ENCODE data around the gene TRAF4.
"Not testable (repeated sequence)": the region's sequence is repeated elsewhere in the genome, so short reads cannot be mapped to it uniquely, and the experiment has no call there.

Gene TRAF4

DNA sequence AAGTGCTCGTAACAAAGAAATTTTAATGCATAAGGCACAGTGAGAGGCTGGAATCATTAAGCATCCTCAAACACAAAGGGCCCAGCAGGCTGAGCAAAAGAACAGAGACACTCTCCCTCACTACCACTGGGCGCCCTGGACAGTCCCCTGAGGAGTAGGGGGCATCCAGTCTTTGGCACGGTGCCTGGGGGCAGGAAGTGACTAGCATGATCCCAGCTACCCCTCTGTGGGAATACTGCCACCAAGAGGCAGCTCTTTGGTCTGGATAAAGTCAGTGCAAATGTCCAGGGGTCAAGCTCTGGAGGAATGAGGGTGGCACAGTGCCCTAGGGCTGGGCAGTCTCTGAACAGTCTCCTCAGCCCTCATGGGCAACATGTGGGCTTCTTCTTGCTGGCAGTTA, 29.5 kb upstream of the TRAF4 start:
- no peak for DNase-seq (ENCODE audit: low spot score)

GRCh38 chr17:28715217-28715616, 28.6 kb upstream of the TRAF4 start:
- no peak for DNase-seq (ENCODE audit: low spot score)

DNA sequence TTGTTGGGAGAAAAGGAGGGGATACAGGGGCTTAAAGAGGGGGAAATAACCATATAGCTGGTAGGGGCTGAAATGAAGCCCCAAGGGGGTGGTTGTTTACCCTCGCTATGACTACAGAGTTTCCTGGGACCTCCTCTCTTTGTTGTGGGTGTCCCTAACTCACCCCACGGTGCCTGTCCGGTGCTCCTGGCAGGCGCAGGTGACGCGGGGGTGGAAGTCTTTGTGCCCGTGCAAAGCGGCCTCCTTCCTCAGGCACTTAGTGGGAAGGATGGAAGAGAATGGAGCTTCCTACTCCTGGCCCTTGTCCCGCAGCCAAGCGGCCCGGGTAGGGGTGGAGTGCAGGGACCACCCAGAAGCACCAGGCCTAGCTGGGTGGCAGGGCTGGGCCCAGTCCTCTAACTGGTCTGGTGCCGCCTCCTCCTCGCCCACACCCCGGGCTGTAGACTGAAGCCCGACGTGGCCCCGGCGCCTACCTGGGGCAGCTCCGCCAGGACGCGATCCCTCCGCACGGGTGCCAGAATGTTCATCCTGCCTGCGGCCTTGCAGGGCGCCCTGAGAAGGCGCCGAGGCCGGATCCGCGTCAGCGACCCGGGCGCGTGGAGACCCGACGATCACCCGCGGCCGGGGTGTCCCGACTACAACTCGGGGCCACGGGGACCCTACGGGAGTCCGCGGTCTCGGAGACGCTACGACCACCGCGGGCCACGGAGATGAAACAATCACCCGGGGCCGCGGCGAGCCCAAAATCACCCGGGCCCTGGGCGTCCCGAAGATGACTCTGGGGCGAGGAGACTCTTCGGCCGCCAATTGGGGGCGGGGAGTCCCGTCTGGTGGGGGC, 26.9 kb upstream of the TRAF4 start:
- no peak for DNase-seq (ENCODE audit: low spot score)

DNA sequence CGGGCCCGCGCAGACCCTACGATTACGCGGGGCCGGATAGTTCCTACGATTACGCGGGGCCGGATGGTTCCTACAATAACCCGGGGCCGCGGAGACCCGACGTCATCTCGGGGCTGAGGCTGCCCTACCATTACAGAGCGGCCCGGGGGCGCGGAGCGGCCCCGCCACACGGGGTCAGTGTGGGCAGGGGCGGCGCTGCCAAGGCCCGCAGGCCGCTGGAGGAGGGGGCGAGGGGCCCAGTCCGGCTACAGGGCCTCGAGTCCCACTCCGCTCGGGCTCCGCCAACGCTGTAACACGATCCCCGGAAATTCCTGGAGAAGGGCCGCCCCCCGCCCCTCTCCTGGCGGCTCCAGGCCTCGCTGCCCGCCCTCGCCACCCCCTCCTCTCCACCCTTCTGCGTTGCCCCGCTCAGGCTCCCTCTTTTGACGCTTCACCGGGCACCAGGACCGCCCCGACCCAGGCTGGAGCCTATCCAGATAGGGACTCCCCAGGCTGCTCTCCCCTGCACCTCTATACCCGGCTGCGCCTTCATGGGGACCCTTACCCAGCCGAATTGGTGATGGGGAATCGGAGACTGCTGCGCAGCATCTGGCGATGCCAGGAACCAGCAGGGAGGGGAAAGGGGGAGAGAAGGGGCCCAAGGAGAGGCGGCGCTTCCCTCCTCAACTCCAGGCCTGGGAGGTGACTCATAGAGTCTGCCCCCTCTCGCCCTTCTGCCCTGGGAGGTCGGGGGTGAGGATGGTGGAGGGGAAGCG, 26.1 kb upstream of the TRAF4 start, which contains the start of gene RAB34:
Gene RAB34 (minus strand): TSS at position 291 of the 755 bp plus-strand sequence. CDS start 602 bp downstream, outside the sequence.
- DNase-seq (ENCODE audit: low spot score) = no peak

- no peak for DNase-seq (ENCODE audit: low spot score)
These were observed 25.3 kb upstream of the TRAF4 start for GRCh38 chr17:28718333-28719020.

DNA sequence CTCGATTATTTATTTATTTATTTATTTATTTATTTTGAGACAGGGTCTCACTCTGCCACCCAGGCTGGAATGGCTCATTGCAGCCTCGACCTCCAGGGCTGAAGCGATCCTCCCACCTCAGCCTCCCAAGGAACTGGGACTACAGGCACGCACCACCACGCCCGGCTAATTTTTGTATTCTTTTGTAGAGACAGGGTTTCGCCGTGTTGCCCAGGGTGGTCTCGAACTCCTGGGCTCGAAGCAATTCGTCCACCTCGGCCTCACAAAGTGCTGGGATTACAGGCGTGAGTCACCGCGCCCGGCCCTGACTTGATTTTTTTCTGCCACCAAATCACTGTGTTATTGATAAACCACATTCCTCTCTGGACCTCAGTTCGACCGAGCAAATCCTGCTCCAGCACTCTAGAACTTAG, 24.8 kb upstream of the TRAF4 start:
- no peak for DNase-seq (ENCODE audit: low spot score)

- DNase-seq (ENCODE audit: low spot score) = no peak
These were observed 23.4 kb upstream of the TRAF4 start for GRCh38 chr17:28720247-28720996.

DNA sequence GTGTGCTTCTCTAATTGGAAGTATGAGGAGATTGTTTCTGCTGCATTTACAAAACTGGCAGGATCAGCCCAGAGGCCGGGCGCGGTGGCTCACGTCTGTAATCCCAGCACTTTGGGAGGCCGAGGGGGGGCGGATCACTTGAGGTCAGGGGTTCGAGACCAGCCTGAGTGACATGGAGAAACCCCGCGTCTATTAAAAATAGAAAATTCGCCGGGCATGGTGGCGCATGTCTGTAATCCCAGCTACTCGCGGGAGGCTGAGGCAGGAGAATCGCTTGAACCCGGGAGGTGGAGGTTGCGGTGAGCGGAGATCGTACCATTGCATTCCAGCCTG, 22.8 kb upstream of the TRAF4 start:
- not testable (repeated sequence) for DNase-seq (ENCODE audit: low spot score)

- DNase-seq (ENCODE audit: low spot score) = no peak
These were observed 21.2 kb upstream of the TRAF4 start for GRCh38 chr17:28722417-28723158.

GRCh38 chr17:28723159-28723835, 20.5 kb upstream of the TRAF4 start:
- no peak for DNase-seq (ENCODE audit: low spot score)

GRCh38 chr17:28723836-28724499, 19.8 kb upstream of the TRAF4 start:
- not testable (repeated sequence) for DNase-seq (ENCODE audit: low spot score)

DNA sequence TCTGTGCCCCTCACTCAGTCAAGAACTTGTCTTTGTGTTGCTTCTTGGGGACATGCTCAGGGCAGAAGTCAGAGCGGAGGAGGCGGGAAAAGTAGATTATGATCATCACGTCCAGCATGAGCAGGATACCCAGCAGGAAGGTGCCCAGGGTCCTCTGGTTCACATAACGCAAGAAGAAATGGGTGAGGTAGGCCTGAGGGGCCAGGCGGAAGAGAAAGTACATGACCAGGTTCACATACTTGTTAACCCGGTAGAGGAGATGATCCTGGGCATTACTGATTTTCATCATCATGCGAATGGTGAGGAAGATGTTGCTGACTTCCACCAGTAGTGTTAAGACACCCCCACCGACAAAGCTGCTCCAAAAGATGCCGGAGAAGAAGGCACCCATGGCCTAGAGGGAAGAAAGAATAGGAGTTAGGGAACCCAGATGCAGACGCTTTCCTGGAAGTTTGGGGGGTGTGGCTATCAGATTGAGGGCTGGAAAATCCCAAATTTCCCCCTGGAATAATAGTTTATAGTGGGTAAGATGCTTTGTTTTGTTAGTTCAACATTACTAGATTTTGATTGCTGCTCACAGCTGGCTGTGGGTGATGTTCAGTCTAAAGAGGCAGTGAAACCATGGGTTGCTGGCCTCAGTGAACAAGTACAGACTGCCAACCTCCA, 19.2 kb upstream of the TRAF4 start:
- no peak for DNase-seq (ENCODE audit: low spot score)

DNA sequence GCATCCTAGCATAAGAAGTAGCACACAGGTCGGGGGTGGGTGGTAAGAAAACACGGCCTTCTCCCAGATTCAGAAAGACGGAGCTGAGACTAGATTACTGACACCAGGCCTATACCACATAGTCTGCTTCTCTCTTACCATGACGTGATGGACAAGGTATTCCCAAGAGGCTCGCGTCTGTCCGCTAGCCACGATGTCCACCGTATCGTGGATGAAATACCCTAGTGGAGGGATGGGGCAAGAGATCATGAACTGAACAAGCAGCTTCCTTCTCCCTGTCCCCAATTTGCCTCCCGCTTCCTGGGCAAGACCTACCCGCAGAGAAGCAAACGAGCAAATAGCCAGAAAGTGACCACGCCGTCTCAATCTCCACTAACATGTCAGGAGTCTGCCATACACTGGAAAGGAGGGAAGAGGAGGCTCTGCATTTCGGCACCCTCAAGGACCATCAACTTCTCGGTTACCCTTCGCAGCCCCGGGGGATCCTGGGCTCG, 18.6 kb upstream of the TRAF4 start:
- no peak for DNase-seq (ENCODE audit: low spot score)

GRCh38 chr17:28725660-28726225, 18.1 kb upstream of the TRAF4 start:
- no peak for DNase-seq (ENCODE audit: low spot score)

DNA sequence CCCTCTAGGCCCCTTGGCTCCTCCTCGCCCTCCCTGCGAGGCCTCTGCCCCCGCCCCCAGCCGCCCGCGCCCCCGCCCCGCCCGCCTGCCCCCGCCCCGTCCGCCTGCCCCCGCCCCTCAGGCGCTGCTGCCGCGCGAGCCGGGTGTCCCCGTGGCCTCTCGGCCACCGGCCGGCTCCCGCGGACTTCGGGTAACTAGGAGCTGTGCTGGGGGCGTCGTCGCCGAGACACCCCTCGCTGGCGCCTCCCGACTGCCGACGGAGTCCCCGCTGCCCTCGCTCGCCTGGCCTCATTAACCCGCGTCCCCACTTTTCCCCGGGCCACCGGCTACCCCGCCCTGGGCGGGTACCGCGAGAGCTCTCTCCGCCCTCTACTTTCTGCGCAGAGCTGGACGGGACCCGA, 17.6 kb upstream of the TRAF4 start, which contains the start of gene TLCD1:
Gene TLCD1 (minus strand): TSS at position 8 of the 401 bp plus-strand sequence. CDS start 136 bp downstream, outside the sequence.
- DNase-seq (ENCODE audit: low spot score) = peak; percentile 62

DNA sequence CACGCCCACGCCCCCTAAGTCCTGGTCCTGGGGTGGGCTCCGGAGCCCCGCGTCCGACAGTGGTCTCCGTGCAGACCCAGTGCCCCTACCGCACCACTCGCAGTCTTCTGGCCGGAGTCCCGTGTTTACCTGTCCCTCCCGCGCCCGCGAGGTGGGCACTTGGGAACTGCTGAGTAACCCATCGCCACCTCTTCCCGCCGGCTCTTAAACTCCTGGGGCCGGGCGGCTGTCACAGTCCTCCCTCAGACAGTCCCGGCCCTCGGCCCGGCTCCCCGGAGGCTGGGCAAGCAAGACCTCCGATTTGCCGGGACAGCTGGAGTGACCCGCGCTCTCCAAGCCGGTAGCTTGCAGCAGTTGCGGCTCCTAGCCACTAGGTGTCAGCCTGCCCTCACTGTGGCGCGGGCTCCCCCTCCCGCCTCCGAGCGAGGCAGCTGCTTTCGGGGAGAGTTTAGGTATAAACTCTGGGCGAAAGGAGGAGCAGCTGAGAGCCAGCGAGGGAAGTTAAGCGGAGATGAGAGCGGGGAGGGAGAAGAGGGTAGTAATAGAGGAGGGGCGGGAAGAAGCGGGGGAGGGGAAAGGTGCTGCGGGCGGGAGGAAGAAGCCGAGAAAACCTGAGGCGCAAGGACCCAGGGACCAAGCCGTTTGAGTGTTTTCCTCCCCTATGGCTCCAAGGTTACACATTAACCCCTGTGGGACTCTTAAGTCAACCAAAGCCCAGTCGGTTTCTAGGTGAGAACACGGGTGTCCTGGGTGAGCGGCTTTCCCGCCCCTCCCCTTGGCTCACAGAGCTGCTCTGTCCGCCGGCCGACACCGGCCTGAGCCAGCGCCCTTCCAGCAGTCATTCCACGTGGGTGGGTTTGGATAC, 17.0 kb upstream of the TRAF4 start:
- DNase-seq (ENCODE audit: low spot score) = peak; percentile 92

GRCh38 chr17:28728364-28729200, 15.2 kb upstream of the TRAF4 start, which contains the start of gene NEK8:
TSS of gene NEK8 (plus strand) at chr17:28728788. CDS start at chr17:28728814, 26 bp downstream.
- DNase-seq (ENCODE audit: low spot score) = peak; percentile 98
